Cardiac fibroblast (primary cell): ENCODE data around the gene MYPN.
A peak's percentile ranks its signal among the peaks of the same experiment; 100 is the strongest.

ENCODE experiments used
- DNase-seq, 2 donors: peaks; one replicate each; pipeline versions ENCODE4 v3.0.0 to v3.0.0-alpha.2; 2010; ENCODE audit warnings: low read depth in 2 of 2
- H3K4me3 ChIP-seq, 2 donors: replicated peaks in 1 of 2; 1 replicate in 1 of 2; 2 replicates in 1 of 2; pipeline ENCODE4 v1.5.1; 2011; ENCODE audit warnings: low read depth in 2 of 2, low read length in 2 of 2, mild to moderate bottlenecking in 2 of 2, moderate library complexity in 1 of 2
- CTCF ChIP-seq: IDR thresholded peaks from one replicate; pipeline ENCODE4 v1.5.1; 2011; ENCODE audit warnings: low read depth, mild to moderate bottlenecking, low read length, inconsistent platforms

MYPN gene

GRCh38 chr10:68163735-68164134, 54.4 kb downstream of the MYPN start:
- no peak overlapping the region for H3K4me3 ChIP-seq
- no peak for DNase-seq
- TF ChIP-seq CTCF: no peak

GRCh38 chr10:68165643-68166042, 56.4 kb downstream of the MYPN start:
- TF ChIP-seq CTCF: no peak
- no peak for DNase-seq
- no peak overlapping the region for H3K4me3 ChIP-seq

- peak in 1 of 2 donors; percentile 62 for DNase-seq
Measured at GRCh38 chr10:68166871-68167585, 57.7 kb downstream of the MYPN start.

GRCh38 chr10:68167586-68168189, 58.4 kb downstream of the MYPN start:
- TF ChIP-seq CTCF: no peak
- no peak for DNase-seq
- H3K4me3 ChIP-seq: no peak overlapping the region

More at GRCh38 chr10:68166871-68167585, 57.7 kb downstream of the MYPN start:
- TF ChIP-seq CTCF: no peak
- H3K4me3 ChIP-seq: no peak overlapping the region

- no peak for TF ChIP-seq CTCF
- no peak overlapping the region for H3K4me3 ChIP-seq
- no peak for DNase-seq
Measured at GRCh38 chr10:68171539-68172080, 62.3 kb downstream of the MYPN start.

- no peak for TF ChIP-seq CTCF
- H3K4me3 ChIP-seq: no peak overlapping the region
- DNase-seq: no peak
Measured at GRCh38 chr10:68172324-68172723, 63.0 kb downstream of the MYPN start.
